OCI-LY3 (cell line): Measurements from ENCODE around the gene NT5M.

ENCODE experiments used
- H2AFZ ChIP-seq: fragments of 200-600, 300-600 bp; shearing (Covaris generic); 2 replicates; pipeline ENCODE4 v1.6.0; 2014; ENCODE audit warnings: antibody characterized with exemption, low read depth, low read length
- H3K27ac ChIP-seq: fragments of 200-600, 300-600 bp; sonication (generic); 2 replicates; pipeline ENCODE4 v1.5.1; 2014; ENCODE audit warnings: mild to moderate bottlenecking, low read length, moderate library complexity, mixed read lengths
- H3K27me3 ChIP-seq: fragments of 200-600, 300-600 bp; sonication (generic); 2 replicates; pipeline ENCODE4 v1.6.1; 2014; ENCODE audit warnings: low read depth, low read length, mixed read lengths
- H3K36me3 ChIP-seq: fragments of 200-600, 300-600 bp; sonication (generic); replicated peaks from 2 replicates; pipeline ENCODE3; 2014; ENCODE audit warnings: low read depth, low read length, mixed read lengths
- H3K4me1 ChIP-seq: fragments of 300-600, 200-600 bp; sonication (generic); 2 replicates; pipeline ENCODE4 v1.6.1; 2014; ENCODE audit warnings: low read length, mixed read lengths
- H3K4me2 ChIP-seq: fragments of 200-600, 300-600 bp; sonication (generic); 2 replicates; pipeline ENCODE4 v1.6.1; 2014; ENCODE audit warnings: low read length, mixed read lengths
- H3K4me3 ChIP-seq: fragments of 300-600, 200-600 bp; sonication (generic); 2 replicates; pipeline ENCODE4 v1.5.1; 2014; ENCODE audit warnings: antibody characterized with exemption, mild to moderate bottlenecking, low read length, moderate library complexity
- H3K79me2 ChIP-seq: fragments of 300-600, 200-600 bp; shearing (Covaris generic); 2 replicates; pipeline ENCODE4 v1.6.1; 2014; ENCODE audit warnings: mild to moderate bottlenecking, low read length, mixed read lengths
- H3K9ac ChIP-seq: fragments of 300-600, 200-600 bp; shearing (Covaris generic); 2 replicates; pipeline ENCODE4 v1.6.0; 2014; ENCODE audit warnings: mild to moderate bottlenecking, low read length, moderate library complexity
- H3K9me3 ChIP-seq: fragments of 200-600, 300-600 bp; shearing (Covaris generic); 2 replicates; pipeline ENCODE4 v1.6.1; 2014; ENCODE audit warnings: low read length, mixed read lengths; ENCODE audit not compliant: insufficient read depth
- H4K20me1 ChIP-seq: fragments of 200-600, 300-600 bp; sonication (generic); 2 replicates; pipeline ENCODE4 v1.6.1; 2016; ENCODE audit warnings: low read length, mixed read lengths; ENCODE audit not compliant: insufficient read depth
- EZH2phosphoT487 ChIP-seq: fragments of 200-600 bp; shearing (Covaris generic); IDR thresholded peaks from 2 replicates; pipeline ENCODE4 v1.6.1; 2018; ENCODE audit warnings: antibody characterized with exemption, mixed run types, low read depth
- TF ChIP-seq, protein P1 (sequence below): fragments of 200-600, 300-600 bp; sonication (generic); IDR thresholded peaks from 2 replicates; pipeline ENCODE4 v1.5.1; 2014; ENCODE audit warnings: antibody characterized with exemption, low read length, low read depth

NT5M gene

DNA sequence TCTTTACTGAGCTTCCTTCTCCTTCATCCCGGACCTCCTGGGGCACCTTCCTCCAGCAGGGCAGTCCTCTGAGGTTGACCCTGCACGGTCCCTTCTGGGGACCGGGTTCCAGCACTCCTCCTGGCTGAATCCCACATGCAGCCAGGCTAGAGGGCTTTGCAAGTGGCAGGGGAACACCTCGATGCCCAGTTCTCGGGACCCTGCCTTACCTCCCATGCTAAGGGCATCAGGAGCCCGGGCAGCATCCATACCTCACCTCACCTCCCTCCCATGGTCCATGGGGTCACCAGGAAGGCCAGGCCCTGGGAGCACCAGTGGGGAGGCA, 81.1 kb downstream of the NT5M start:
- no peak overlapping the region for H3K27ac ChIP-seq
- H3K36me3 ChIP-seq, result no peaks in the 10 kb centered on the region
- H3K79me2 ChIP-seq, result no peaks in the 10 kb centered on the region
- no peak overlapping the region for H2AFZ ChIP-seq
- H4K20me1 ChIP-seq, result no peaks in the 10 kb centered on the region
- H3K4me1 ChIP-seq, result peaks cover 7% of the 10 kb centered on the region
- H3K27me3 ChIP-seq, result 0 out of 2 replicates have a peak, but pooled peaks cover 3% of the 10 kb centered on the region
- no peaks in the 10 kb centered on the region for H3K9me3 ChIP-seq
- no peak overlapping the region for H3K4me2 ChIP-seq
- no peak overlapping the region for H3K9ac ChIP-seq
- TF ChIP-seq EZH2phosphoT487, result no peak
- TF ChIP-seq, protein P1, sequence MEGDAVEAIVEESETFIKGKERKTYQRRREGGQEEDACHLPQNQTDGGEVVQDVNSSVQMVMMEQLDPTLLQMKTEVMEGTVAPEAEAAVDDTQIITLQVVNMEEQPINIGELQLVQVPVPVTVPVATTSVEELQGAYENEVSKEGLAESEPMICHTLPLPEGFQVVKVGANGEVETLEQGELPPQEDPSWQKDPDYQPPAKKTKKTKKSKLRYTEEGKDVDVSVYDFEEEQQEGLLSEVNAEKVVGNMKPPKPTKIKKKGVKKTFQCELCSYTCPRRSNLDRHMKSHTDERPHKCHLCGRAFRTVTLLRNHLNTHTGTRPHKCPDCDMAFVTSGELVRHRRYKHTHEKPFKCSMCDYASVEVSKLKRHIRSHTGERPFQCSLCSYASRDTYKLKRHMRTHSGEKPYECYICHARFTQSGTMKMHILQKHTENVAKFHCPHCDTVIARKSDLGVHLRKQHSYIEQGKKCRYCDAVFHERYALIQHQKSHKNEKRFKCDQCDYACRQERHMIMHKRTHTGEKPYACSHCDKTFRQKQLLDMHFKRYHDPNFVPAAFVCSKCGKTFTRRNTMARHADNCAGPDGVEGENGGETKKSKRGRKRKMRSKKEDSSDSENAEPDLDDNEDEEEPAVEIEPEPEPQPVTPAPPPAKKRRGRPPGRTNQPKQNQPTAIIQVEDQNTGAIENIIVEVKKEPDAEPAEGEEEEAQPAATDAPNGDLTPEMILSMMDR, result no peak
- H3K4me3 ChIP-seq, result no peak overlapping the region

DNA sequence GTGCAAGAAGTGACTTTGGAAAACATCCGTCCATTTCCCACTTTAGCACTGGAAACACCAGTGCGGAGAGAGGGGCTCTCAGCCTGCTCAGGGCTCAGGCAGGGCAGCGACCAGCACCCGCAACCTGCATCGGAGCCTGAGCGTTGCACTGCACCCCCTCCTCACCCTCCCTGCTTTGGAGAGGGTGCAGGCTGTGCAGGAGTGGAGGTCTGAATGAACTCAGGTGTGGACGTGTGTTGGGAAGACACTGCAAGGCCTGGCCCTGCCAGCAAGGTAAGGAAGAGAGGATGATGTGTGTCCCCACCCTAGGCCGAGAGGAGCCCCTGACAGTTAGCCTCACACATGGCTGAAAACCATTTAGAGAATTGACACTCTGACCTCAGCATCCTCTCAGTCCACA, 81.8 kb downstream of the NT5M start:
- H3K4me2 ChIP-seq, result no peak overlapping the region
- H3K4me1 ChIP-seq, result peaks cover 7% of the 10 kb centered on the region
- H3K9ac ChIP-seq, result no peak overlapping the region
- no peak overlapping the region for H2AFZ ChIP-seq
- H3K9me3 ChIP-seq, result no peaks in the 10 kb centered on the region
- no peaks in the 10 kb centered on the region for H3K36me3 ChIP-seq
- H3K79me2 ChIP-seq, result no peaks in the 10 kb centered on the region
- H3K27ac ChIP-seq, result no peak overlapping the region
- H4K20me1 ChIP-seq, result no peaks in the 10 kb centered on the region
- H3K27me3 ChIP-seq, result 0 out of 2 replicates have a peak, but pooled peaks cover 3% of the 10 kb centered on the region
- H3K4me3 ChIP-seq, result no peak overlapping the region
- TF ChIP-seq, protein P1, result no peak
- no peak for TF ChIP-seq EZH2phosphoT487

DNA sequence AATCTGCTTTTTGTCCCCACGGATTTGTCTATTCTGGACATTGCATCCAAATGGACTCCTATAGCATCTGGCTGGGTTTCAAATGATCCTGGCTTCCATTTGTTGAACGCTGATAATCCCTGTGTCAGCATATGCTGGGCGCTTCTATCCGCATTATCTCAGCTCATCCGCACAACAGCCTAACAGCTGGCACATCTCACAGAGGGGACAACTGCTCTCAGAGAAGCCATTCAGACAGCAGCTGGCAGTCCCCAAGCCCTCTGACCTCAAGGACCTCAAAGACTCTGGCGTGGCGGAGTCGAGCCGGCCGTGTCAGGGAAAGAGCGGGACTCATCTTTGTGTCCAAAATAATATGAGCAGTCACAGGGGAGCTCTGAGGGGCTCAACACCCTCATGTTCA, 82.3 kb downstream of the NT5M start:
- no peak for TF ChIP-seq EZH2phosphoT487
- TF ChIP-seq, protein P1, result no peak
- H3K4me2 ChIP-seq, result no peak overlapping the region
- H3K9me3 ChIP-seq, result no peaks in the 10 kb centered on the region
- no peak overlapping the region for H3K4me3 ChIP-seq
- no peak overlapping the region for H3K27ac ChIP-seq
- no peaks in the 10 kb centered on the region for H4K20me1 ChIP-seq
- no peaks in the 10 kb centered on the region for H3K36me3 ChIP-seq
- no peaks in the 10 kb centered on the region for H3K79me2 ChIP-seq
- H2AFZ ChIP-seq, result no peak overlapping the region
- peaks cover 7% of the 10 kb centered on the region for H3K4me1 ChIP-seq
- 0 out of 2 replicates have a peak, but pooled peaks cover 3% of the 10 kb centered on the region for H3K27me3 ChIP-seq
- H3K9ac ChIP-seq, result no peak overlapping the region

DNA sequence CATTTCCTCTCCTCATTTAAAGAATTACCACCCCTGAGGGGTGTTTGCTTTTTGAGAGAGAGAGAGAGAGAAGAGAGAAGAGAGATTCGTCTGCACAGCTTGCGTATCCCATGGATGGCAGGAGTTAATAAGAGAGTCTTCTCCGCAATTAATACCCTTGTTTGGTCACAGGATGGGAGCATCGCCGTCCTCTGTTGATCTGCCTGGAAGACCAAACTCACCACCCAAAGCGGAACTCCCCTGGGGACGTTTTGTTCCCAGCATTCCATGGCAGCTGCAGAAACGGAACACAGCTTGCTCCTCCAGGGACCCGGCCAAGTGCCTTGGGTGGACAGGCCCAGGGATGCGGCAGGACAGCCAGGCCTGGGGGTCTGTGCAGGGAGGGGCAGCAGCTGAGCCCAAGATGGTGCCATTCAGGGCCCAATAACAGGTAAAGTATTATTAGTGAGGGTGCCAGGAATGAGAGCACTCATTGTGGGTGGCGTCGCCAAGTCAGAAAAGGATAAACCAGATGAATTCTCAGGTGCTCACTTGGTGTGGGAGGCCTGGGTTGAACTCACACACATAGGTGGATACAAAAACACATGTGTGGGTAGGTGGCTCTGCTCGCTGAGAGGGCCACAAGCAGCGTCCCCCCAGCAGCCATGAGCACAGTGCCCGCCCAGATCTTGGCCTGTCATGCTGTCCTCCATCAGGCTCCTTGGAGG, 83.1 kb downstream of the NT5M start:
- no peaks in the 10 kb centered on the region for H3K9me3 ChIP-seq
- TF ChIP-seq, protein P1, result no peak
- no peak for TF ChIP-seq EZH2phosphoT487
- no peaks in the 10 kb centered on the region for H4K20me1 ChIP-seq
- no peaks in the 10 kb centered on the region for H3K36me3 ChIP-seq
- no peaks in the 10 kb centered on the region for H3K79me2 ChIP-seq
- no peak overlapping the region for H3K27ac ChIP-seq
- no peak overlapping the region for H3K9ac ChIP-seq
- 0 out of 2 replicates have a peak, but pooled peaks cover 3% of the 10 kb centered on the region for H3K27me3 ChIP-seq
- H3K4me1 ChIP-seq, result peaks cover 7% of the 10 kb centered on the region
- no peak overlapping the region for H3K4me3 ChIP-seq
- H2AFZ ChIP-seq, result no peak overlapping the region
- H3K4me2 ChIP-seq, result no peak overlapping the region
